ENCODE measurements around the gene PRPF4. TPM values are rescaled to one million over a fixed set of nuclear protein-coding genes. Genes with fewer than 3 reads are reported as not detected.
"Not testable (repeated sequence)": the region's sequence is repeated elsewhere in the genome, so short reads cannot be mapped to it uniquely, and the experiment has no call there.

PRPF4 gene
- 10 to 100 TPM; 68.8 to 72.4 TPM for total RNA-seq

GRCh38 chr9:113275157-113276131 lies at the start of gene PRPF4, which contains the start of gene CDC26:
TSS of gene PRPF4 (plus strand) at chr9:113275658. CDS start at chr9:113275744, 86 bp downstream.
TSS of gene CDC26 (minus strand) at chr9:113275572. CDS start at chr9:113272507, 3,065 bp downstream.
- ChIA-PET CTCF (interaction anchor here (0.8 to 2.2 kb wide), 17 partner anchors 14 to 382 kb away, joined by 3 to 14 read pairs (median 4); partner anchors contain the start of genes ALAD, BSPRY, C9orf43 and FKBP15), POLR2A (interaction anchor here (0.7 to 3.1 kb wide), 8 partner anchors 55 to 1047 kb away, joined by 3 to 18 read pairs (median 6); partner anchors contain the start of genes ALAD, BSPRY, C9orf43 and FKBP15)

- ChIA-PET CTCF (no interaction called here), POLR2A (no interaction called here)
Measured at GRCh38 chr9:113227436-113227835, 48.0 kb upstream of the PRPF4 start.

GRCh38 chr9:113228130-113228665 lies 47.3 kb upstream of the PRPF4 start:
- POLR2A ChIA-PET: no interaction called here
- CTCF ChIA-PET: no interaction called here

GRCh38 chr9:113231701-113232100 lies 43.8 kb upstream of the PRPF4 start:
- ChIA-PET CTCF (interaction anchor here (0.8 to 1.4 kb wide), 2 partner anchors 10 kb away, joined by 3 to 4 read pairs; partner anchors contain the start of genes FKBP15 and SLC31A1), POLR2A (no interaction called here)

GRCh38 chr9:113235701-113236255 lies 39.7 kb upstream of the PRPF4 start:
- POLR2A ChIA-PET: not testable (repeated sequence)
- CTCF ChIA-PET: interaction anchor here (0.6 kb wide), 1 partner anchor 1058 kb away, joined by 3 read pairs; no protein-coding TSS in a partner anchor

- ChIA-PET CTCF (no interaction called here), POLR2A (no interaction called here)
Measured at GRCh38 chr9:113237026-113237425, 38.4 kb upstream of the PRPF4 start.

- CTCF ChIA-PET: no interaction called here
- POLR2A ChIA-PET: interaction anchor here (0.6 kb wide), 1 partner anchor 17 kb away, joined by 3 read pairs; the partner anchor contains the start of genes FKBP15 and SLC31A1
Measured at GRCh38 chr9:113238202-113238858, 37.1 kb upstream of the PRPF4 start.

GRCh38 chr9:113238859-113239232 lies 36.6 kb upstream of the PRPF4 start:
- POLR2A ChIA-PET: interaction anchor here (0.6 to 0.7 kb wide), 2 partner anchors 18 to 411 kb away, joined by 3 read pairs; partner anchors contain the start of genes FKBP15 and SLC31A1
- CTCF ChIA-PET: interaction anchor here (0.6 kb wide), 1 partner anchor 137 kb away, joined by 3 read pairs; no protein-coding TSS in a partner anchor

- ChIA-PET CTCF (interaction anchor here (1.2 kb wide), 1 partner anchor 9 kb away, joined by 4 read pairs; no protein-coding TSS in a partner anchor), POLR2A (no interaction called here)
Measured at GRCh38 chr9:113241161-113241560, 34.3 kb upstream of the PRPF4 start.

GRCh38 chr9:113244556-113244955 lies 30.9 kb upstream of the PRPF4 start:
- ChIA-PET POLR2A (no interaction called here), CTCF (no interaction called here)

- POLR2A ChIA-PET: no interaction called here
- CTCF ChIA-PET: no interaction called here
Measured at GRCh38 chr9:113245894-113246293, 29.6 kb upstream of the PRPF4 start.

GRCh38 chr9:113246928-113247327 lies 28.5 kb upstream of the PRPF4 start:
- POLR2A ChIA-PET: no interaction called here
- CTCF ChIA-PET: no interaction called here

GRCh38 chr9:113247640-113248039 lies 27.8 kb upstream of the PRPF4 start:
- POLR2A ChIA-PET: interaction anchor here (0.5 kb wide), 1 partner anchor 17 kb away, joined by 4 read pairs; no protein-coding TSS in a partner anchor

GRCh38 chr9:113249661-113250060 lies 25.8 kb upstream of the PRPF4 start:
- POLR2A ChIA-PET, CTCF ChIA-PET: not testable (repeated sequence)

More at GRCh38 chr9:113247640-113248039, 27.8 kb upstream of the PRPF4 start:
- CTCF ChIA-PET: no interaction called here

GRCh38 chr9:113250807-113251206 lies 24.7 kb upstream of the PRPF4 start:
- ChIA-PET CTCF (no interaction called here), POLR2A (no interaction called here)

- ChIA-PET CTCF (no interaction called here), POLR2A (no interaction called here)
Measured at GRCh38 chr9:113254991-113255390, 20.5 kb upstream of the PRPF4 start.

GRCh38 chr9:113255438-113255837 lies 20.0 kb upstream of the PRPF4 start:
- CTCF ChIA-PET: no interaction called here

GRCh38 chr9:113257863-113258262 lies 17.6 kb upstream of the PRPF4 start:
- ChIA-PET CTCF (no interaction called here), POLR2A (no interaction called here)

More at GRCh38 chr9:113255438-113255837, 20.0 kb upstream of the PRPF4 start:
- POLR2A ChIA-PET: no interaction called here

GRCh38 chr9:113258282-113258681 lies 17.2 kb upstream of the PRPF4 start:
- ChIA-PET CTCF (no interaction called here), POLR2A (no interaction called here)

All from activated CD8-positive, alpha-beta memory T cell treated with anti-CD3 and anti-CD28 coated beads for 36 hours (primary cell).